Activated naive CD4-positive, alpha-beta T cell treated with Interleukin-2 at 50 U/mL for 16 hours (primary cell): ENCODE results near the gene PHF21B.
"Not testable (repeated sequence)": the region's sequence is repeated elsewhere in the genome, so short reads cannot be mapped to it uniquely, and the experiment has no call there.

ENCODE experiments used
- DNase-seq: peaks from one replicate; pipeline ENCODE4 v3.0.0-alpha.2; 2020

Gene PHF21B

GRCh38 chr22:44931077-44931540 lies 78.7 kb downstream of the PHF21B start:
- DNase-seq: no peak

- no peak for DNase-seq
Observed at GRCh38 chr22:44930711-44931035, 79.1 kb downstream of the PHF21B start.

GRCh38 chr22:44930016-44930710 lies 79.6 kb downstream of the PHF21B start:
- DNase-seq: no peak

- DNase-seq: no peak
Observed at GRCh38 chr22:44929359-44930015, 80.3 kb downstream of the PHF21B start.

GRCh38 chr22:44928711-44929358 lies 81.0 kb downstream of the PHF21B start:
- DNase-seq: no peak

- DNase-seq: no peak
Observed at GRCh38 chr22:44928136-44928463, 81.7 kb downstream of the PHF21B start.

- DNase-seq: no peak
Observed at GRCh38 chr22:44927463-44928135, 82.2 kb downstream of the PHF21B start.

GRCh38 chr22:44926491-44927415 lies 83.1 kb downstream of the PHF21B start:
- no peak for DNase-seq

GRCh38 chr22:44926124-44926475 lies 83.7 kb downstream of the PHF21B start:
- no peak for DNase-seq

GRCh38 chr22:44925465-44926123 lies 84.2 kb downstream of the PHF21B start:
- no peak for DNase-seq

- DNase-seq: no peak
Observed at GRCh38 chr22:44924710-44925109, 85.1 kb downstream of the PHF21B start.

GRCh38 chr22:44924098-44924497 lies 85.7 kb downstream of the PHF21B start:
- no peak for DNase-seq

GRCh38 chr22:44921766-44922165 lies 88.0 kb downstream of the PHF21B start:
- DNase-seq: not testable (repeated sequence)

GRCh38 chr22:44920183-44920582 lies 89.6 kb downstream of the PHF21B start:
- no peak for DNase-seq

- no peak for DNase-seq
Observed at GRCh38 chr22:44919691-44920090, 90.1 kb downstream of the PHF21B start.

GRCh38 chr22:44918925-44919392 lies 90.8 kb downstream of the PHF21B start:
- DNase-seq: no peak

GRCh38 chr22:44918166-44918924 lies 91.5 kb downstream of the PHF21B start:
- DNase-seq: no peak

- no peak for DNase-seq
Observed at GRCh38 chr22:44917372-44918165, 92.2 kb downstream of the PHF21B start.

- no peak for DNase-seq
Observed at GRCh38 chr22:44916281-44917231, 93.2 kb downstream of the PHF21B start.
